Endothelial cell of umbilical vein (primary cell): ENCODE results near the gene IMPA2.

Experiments
- EZH2 ChIP-seq: IDR thresholded peaks from 2 replicates; pipeline ENCODE4 v1.6.1; 2012; ENCODE audit warnings: borderline replicate concordance, low read depth, mild to moderate bottlenecking, moderate library complexity, low read length, inconsistent platforms; ENCODE audit not compliant: severe bottlenecking
- FOS ChIP-seq: IDR thresholded peaks from 2 replicates; pipeline ENCODE4 v1.6.1; 2011; ENCODE audit warnings: mild to moderate bottlenecking, low read length, moderate library complexity, borderline replicate concordance; ENCODE audit not compliant: insufficient read depth
- MYC ChIP-seq: IDR thresholded peaks from one replicate; pipeline ENCODE4 v1.6.1; 2011; ENCODE audit warnings: mild to moderate bottlenecking, low read depth, low read length
- POLR2A ChIP-seq: IDR thresholded peaks from 2 replicates; pipeline ENCODE4 v1.6.1; 2012; ENCODE audit warnings: low read depth, mild to moderate bottlenecking, control low read depth, low read length
- POLR2AphosphoS5 ChIP-seq: IDR thresholded peaks from 2 replicates; pipeline ENCODE4 v1.6.1; 2012; ENCODE audit warnings: low read depth, mild to moderate bottlenecking, control low read depth, low read length, moderate library complexity; ENCODE audit not compliant: insufficient read depth
- TF ChIP-seq, protein P1 (sequence below), 2 donors: IDR thresholded peaks; 1 replicate in 1 of 2; 2 replicates in 1 of 2; pipeline ENCODE4 v1.5.1; 2011; ENCODE audit warnings: low read length in 2 of 2, mild to moderate bottlenecking in 2 of 2, moderate library complexity in 2 of 2, control low read depth in 1 of 2, inconsistent platforms in 1 of 2, low read depth in 1 of 2; ENCODE audit not compliant: insufficient read depth in 1 of 2; ENCODE audit errors: extremely low read depth in 1 of 2
- TF ChIP-seq, protein P2 (sequence below): IDR thresholded peaks from 2 replicates; pipeline ENCODE4 v1.6.1; 2011; ENCODE audit not compliant: insufficient read depth, insufficient read length

DNA sequence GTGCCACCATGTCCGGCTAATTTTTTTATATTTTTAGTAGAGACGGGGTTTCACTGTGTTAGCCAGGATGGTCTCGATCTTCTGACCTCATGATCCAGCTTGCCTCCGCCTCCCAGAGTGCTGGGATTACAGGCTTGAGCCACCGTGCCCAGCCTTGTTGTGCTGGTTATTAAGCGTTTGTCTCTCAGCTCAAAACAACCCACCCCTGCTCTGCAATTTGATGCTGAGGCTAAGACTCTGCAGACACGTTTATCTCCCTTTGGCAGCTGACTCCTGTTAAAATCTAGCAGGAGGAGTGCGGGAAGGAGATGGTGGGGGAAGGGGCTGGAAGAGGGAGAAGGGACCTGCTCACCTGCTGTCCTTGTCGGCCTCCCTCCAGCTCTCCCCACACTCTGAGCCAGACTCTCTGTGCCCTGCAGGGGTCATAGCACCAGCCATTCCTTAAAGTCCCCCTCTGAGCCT, 29.9 kb upstream of the IMPA2 start:
- TF ChIP-seq, protein P1, sequence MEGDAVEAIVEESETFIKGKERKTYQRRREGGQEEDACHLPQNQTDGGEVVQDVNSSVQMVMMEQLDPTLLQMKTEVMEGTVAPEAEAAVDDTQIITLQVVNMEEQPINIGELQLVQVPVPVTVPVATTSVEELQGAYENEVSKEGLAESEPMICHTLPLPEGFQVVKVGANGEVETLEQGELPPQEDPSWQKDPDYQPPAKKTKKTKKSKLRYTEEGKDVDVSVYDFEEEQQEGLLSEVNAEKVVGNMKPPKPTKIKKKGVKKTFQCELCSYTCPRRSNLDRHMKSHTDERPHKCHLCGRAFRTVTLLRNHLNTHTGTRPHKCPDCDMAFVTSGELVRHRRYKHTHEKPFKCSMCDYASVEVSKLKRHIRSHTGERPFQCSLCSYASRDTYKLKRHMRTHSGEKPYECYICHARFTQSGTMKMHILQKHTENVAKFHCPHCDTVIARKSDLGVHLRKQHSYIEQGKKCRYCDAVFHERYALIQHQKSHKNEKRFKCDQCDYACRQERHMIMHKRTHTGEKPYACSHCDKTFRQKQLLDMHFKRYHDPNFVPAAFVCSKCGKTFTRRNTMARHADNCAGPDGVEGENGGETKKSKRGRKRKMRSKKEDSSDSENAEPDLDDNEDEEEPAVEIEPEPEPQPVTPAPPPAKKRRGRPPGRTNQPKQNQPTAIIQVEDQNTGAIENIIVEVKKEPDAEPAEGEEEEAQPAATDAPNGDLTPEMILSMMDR (IDR thresholded peaks at IDR 0.05; ENCODE audit: extremely low read depth in 1 of 2, insufficient read depth in 1 of 2, low read depth in 1 of 2, low read length in 2 of 2), result no peak
- TF ChIP-seq, protein P2, sequence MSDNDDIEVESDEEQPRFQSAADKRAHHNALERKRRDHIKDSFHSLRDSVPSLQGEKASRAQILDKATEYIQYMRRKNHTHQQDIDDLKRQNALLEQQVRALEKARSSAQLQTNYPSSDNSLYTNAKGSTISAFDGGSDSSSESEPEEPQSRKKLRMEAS, result no peak
- no peak for TF ChIP-seq EZH2
- TF ChIP-seq POLR2A, result no peak
- TF ChIP-seq POLR2AphosphoS5, result no peak
- TF ChIP-seq FOS, result no peak
- TF ChIP-seq MYC, result no peak
